Measurements from ENCODE around the gene RBM39. TPM values are rescaled to one million over a fixed set of nuclear protein-coding genes. Genes with fewer than 3 reads are reported as not detected.

RBM39 gene
- total RNA-seq, 1 donor from 2014 or later = 370 TPM

- Histone ChIP-seq H3K27me3 (no peaks in the 10 kb centered on the region), H3K36me3 (peaks cover 4 to 97% of the 10 kb centered on the region in 2 donors), H3K4me1 (peaks cover 37% of the 10 kb centered on the region), H3K4me3 (no peak overlapping the region), H3K27ac (no peak overlapping the region), H3K9me3 (no peaks in the 10 kb centered on the region)
- intact Hi-C loops (cut with DNase I) = no loop called here
- no peak for DNase-seq (ENCODE audit: extremely low spot score in 2 of 2)
- TF ChIP-seq POLR2A (IDR thresholded peaks at IDR 0.05) (no peak), POLR2AphosphoS5 (IDR thresholded peaks at IDR 0.05; ENCODE audit: insufficient read depth in 1 of 2, low read depth in 1 of 2) (no peak), CTCF (IDR thresholded peaks at IDR 0.05) (no peak)
Measured at GRCh38 chr20:35721621-35722020, 20.4 kb downstream of the RBM39 start.

- Histone ChIP-seq H3K4me3 (no peak overlapping the region), H3K27ac (no peak overlapping the region), H3K4me1 (peaks cover 37% of the 10 kb centered on the region), H3K9me3 (no peaks in the 10 kb centered on the region), H3K27me3 (no peaks in the 10 kb centered on the region), H3K36me3 (peaks cover 7 to 97% of the 10 kb centered on the region in 2 donors)
- intact Hi-C loops (cut with DNase I) = no loop called here
- no peak for TF ChIP-seq POLR2A (IDR thresholded peaks at IDR 0.05)
- no peak for TF ChIP-seq CTCF (IDR thresholded peaks at IDR 0.05)
- TF ChIP-seq POLR2AphosphoS5 (IDR thresholded peaks at IDR 0.05; ENCODE audit: insufficient read depth in 1 of 2, low read depth in 1 of 2) = no peak
- no peak for DNase-seq (ENCODE audit: extremely low spot score in 2 of 2)
Measured at GRCh38 chr20:35721219-35721618, 20.8 kb downstream of the RBM39 start.

- no peak overlapping the region for H3K4me3 ChIP-seq
- H3K27ac ChIP-seq = no peak overlapping the region
- TF ChIP-seq POLR2AphosphoS5 (IDR thresholded peaks at IDR 0.05; ENCODE audit: insufficient read depth in 1 of 2, low read depth in 1 of 2) = no peak
- no peak for TF ChIP-seq POLR2A (IDR thresholded peaks at IDR 0.05)
- TF ChIP-seq CTCF (IDR thresholded peaks at IDR 0.05) = no peak
- no peaks in the 10 kb centered on the region for H3K27me3 ChIP-seq
- no peaks in the 10 kb centered on the region for H3K9me3 ChIP-seq
- no peak for DNase-seq (ENCODE audit: extremely low spot score in 2 of 2)
- H3K4me1 ChIP-seq = peaks cover 37% of the 10 kb centered on the region
- intact Hi-C loops (cut with DNase I) = no loop called here
- peaks cover 9 to 97% of the 10 kb centered on the region in 2 donors for H3K36me3 ChIP-seq
Measured at GRCh38 chr20:35720165-35721123, 21.6 kb downstream of the RBM39 start.

GRCh38 chr20:35719717-35720116 is 22.3 kb downstream of the RBM39 start:
- peaks cover 9 to 97% of the 10 kb centered on the region in 2 donors for H3K36me3 ChIP-seq
- DNase-seq (ENCODE audit: extremely low spot score in 2 of 2) = no peak
- intact Hi-C loops (cut with DNase I) = no loop called here
- TF ChIP-seq POLR2A (IDR thresholded peaks at IDR 0.05) (no peak), POLR2AphosphoS5 (IDR thresholded peaks at IDR 0.05; ENCODE audit: insufficient read depth in 1 of 2, low read depth in 1 of 2) (no peak), CTCF (IDR thresholded peaks at IDR 0.05) (no peak)
- no peak overlapping the region for H3K4me3 ChIP-seq
- peaks cover 37% of the 10 kb centered on the region for H3K4me1 ChIP-seq
- H3K27ac ChIP-seq = no peak overlapping the region
- no peaks in the 10 kb centered on the region for H3K9me3 ChIP-seq
- no peaks in the 10 kb centered on the region for H3K27me3 ChIP-seq
